ENCODE results near the gene GASK1A. TPM values are rescaled to one million over a fixed set of nuclear protein-coding genes. Genes with fewer than 3 reads are reported as not detected.
A peak's percentile ranks its signal among the peaks of the same experiment; 100 is the strongest.

Gene GASK1A
- total RNA-seq, 1 experiment from 2014 or later: 1.9 TPM

DNA sequence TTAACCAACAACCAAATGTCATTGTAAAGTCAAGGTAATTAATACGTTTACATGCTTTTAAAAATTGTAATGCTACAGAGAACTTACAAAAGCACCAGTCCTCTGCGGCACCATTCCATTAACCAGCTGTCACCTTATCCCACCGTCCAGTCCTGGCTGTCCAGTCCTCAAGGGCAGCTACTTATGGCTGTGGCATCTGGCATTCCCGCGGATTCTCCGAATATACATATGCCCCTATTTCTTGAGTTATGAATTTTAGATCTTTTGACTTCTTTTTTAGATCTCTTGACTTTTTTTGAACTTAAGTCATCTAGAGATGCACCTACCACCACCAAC, 127.2 kb downstream of the GASK1A start:
- peak overlapping the region; percentile 86; the same call in 1 of the 2 replicates for H3K9ac ChIP-seq (ENCODE audit: low read length)
- no TSS peak for BruUV-seq (replicated peaks)
- ChIA-PET POLR2A (ENCODE audit: unreplicated experiment) (no interaction called here), CTCF (no interaction called here)
- intact Hi-C loops (cut with micrococcal nuclease): loop anchor here (1.0 kb wide), 1 partner anchor 359 kb away; no protein-coding TSS in a partner anchor
- H3K9me3 ChIP-seq (ENCODE audit: low read length): no peaks in the 10 kb centered on the region
- DNase-seq: no peak
- H3K27ac ChIP-seq (ENCODE audit: low read length): no peak overlapping the region
- TF ChIP-seq EZH2phosphoT487 (IDR thresholded peaks at IDR 0.05; ENCODE audit: borderline replicate concordance, low read length) (no peak), CTCF (conservative IDR thresholded peaks at IDR 0.05; ENCODE audit: low read depth, low read length) (no peak), EZH2 (IDR thresholded peaks at IDR 0.05; ENCODE audit: low read length, unreplicated experiment) (no peak)
- H4K20me1 ChIP-seq (ENCODE audit: low read length): no peaks in the 10 kb centered on the region
- H3F3A ChIP-seq (ENCODE audit: low read length, unreplicated experiment): no peaks in the 10 kb centered on the region
- peaks cover 14% of the 10 kb centered on the region for H3K4me1 ChIP-seq (ENCODE audit: insufficient read depth, low read length)
- H3K27me3 ChIP-seq (ENCODE audit: low read length): no peaks in the 10 kb centered on the region
- H3K36me3 ChIP-seq (ENCODE audit: low read depth, low read length): no peaks in the 10 kb centered on the region
- peak overlapping the region; percentile 91 for H3K4me3 ChIP-seq (ENCODE audit: low read length)
- no peaks in the 10 kb centered on the region for H3K9me2 ChIP-seq (replicated peaks; ENCODE audit: low read length)
- ATAC-seq: peak; percentile 30
- H3K79me2 ChIP-seq (ENCODE audit: low read length): peaks cover 43% of the 10 kb centered on the region
- peak overlapping the region; percentile 99 for H2AFZ ChIP-seq (ENCODE audit: low read length)
- H3K4me2 ChIP-seq (ENCODE audit: low read length): peak overlapping the region; percentile 96

Other genes starting within 250 kb of the GASK1A start
- 0.47 TPM in 1 of 2 replicates, not detected in the other for gene CCDC13, start 206.1 kb upstream of the GASK1A start, total RNA-seq (2014; rRNA removed)
- 118 and 154 TPM in 2 replicates for gene HIGD1A, start 174.8 kb upstream of the GASK1A start, total RNA-seq (2014; rRNA removed)
- 1.3 and 3.9 TPM in 2 replicates for gene ACKR2, start 169.9 kb upstream of the GASK1A start, total RNA-seq (2014; rRNA removed)
- not detected in 2 replicates for gene CYP8B1, start 103.4 kb upstream of the GASK1A start, total RNA-seq (2014; rRNA removed)
- 0.04 TPM in 1 of 2 replicates, not detected in the other for gene ZNF662, start 73.2 kb upstream of the GASK1A start, total RNA-seq (2014; rRNA removed)
- 45.7 and 51.5 TPM in 2 replicates for gene POMGNT2, start 126.8 kb downstream of the GASK1A start, total RNA-seq (2014; rRNA removed)